Measurements from ENCODE around the gene AP5B1. TPM values are rescaled to one million over a fixed set of nuclear protein-coding genes. Genes with fewer than 3 reads are reported as not detected.

Gene AP5B1
- total and polyA plus RNA-seq, 4 donors = 8.6 to 35.5 (median 24.0) TPM

GRCh38 chr11:65785319-65786007 is 4.7 kb upstream of the AP5B1 start:
- Histone ChIP-seq H3K9ac (ENCODE audit: insufficient read depth in 1 of 2, low read length in 2 of 2) (no peak overlapping the region), H3K27ac (ENCODE audit: low read depth in 1 of 2, low read length in 1 of 2) (no peak overlapping the region), H3K36me3 (ENCODE audit: control insufficient read depth in 4 of 4, insufficient read depth in 4 of 4, low read length in 4 of 4) (no peaks in the 10 kb centered on the region), H3K9me3 (ENCODE audit: control insufficient read depth in 4 of 4, insufficient read depth in 3 of 4, low read length in 3 of 4) (peaks cover 0 to 2% (median 0%) of the 10 kb centered on the region in 4 donors), H3K4me1 (ENCODE audit: control insufficient read depth in 5 of 5, insufficient read depth in 5 of 5, low read length in 5 of 5) (peaks cover 0 to 15% (median 6%) of the 10 kb centered on the region in 5 donors), H3K27me3 (ENCODE audit: control insufficient read depth in 3 of 3, insufficient read depth in 3 of 3, low read length in 2 of 3) (peaks cover 0 to 38% (median 28%) of the 10 kb centered on the region in 3 donors), H3K4me3 (no peak overlapping the region)
- ATAC-seq (ENCODE audit: insufficient read depth, low FRiP score) (no peak), DNase-seq (no peak)
- 73 to 78% methylated on average over 8 of the region's 8 CpGs for WGBS, 2 donors
- no peak for TF ChIP-seq CTCF (IDR thresholded peaks at IDR 0.05; ENCODE audit: control extremely low read depth, extremely low read depth)

GRCh38 chr11:65782816-65783228 is 2.0 kb upstream of the AP5B1 start:
- TF ChIP-seq CTCF (IDR thresholded peaks at IDR 0.05; ENCODE audit: control extremely low read depth, extremely low read depth) = no peak
- no peak for ATAC-seq (ENCODE audit: insufficient read depth, low FRiP score)
- Histone ChIP-seq H3K9me3 (ENCODE audit: control insufficient read depth in 4 of 4, insufficient read depth in 3 of 4, low read length in 3 of 4) (peaks cover 0 to 2% (median 0%) of the 10 kb centered on the region in 4 donors), H3K27ac (ENCODE audit: low read depth in 1 of 2, low read length in 1 of 2) (no peak overlapping the region), H3K4me3 (no peak overlapping the region), H3K4me1 (ENCODE audit: control insufficient read depth in 5 of 5, insufficient read depth in 5 of 5, low read length in 5 of 5) (peaks cover 0 to 14% (median 6%) of the 10 kb centered on the region in 5 donors), H3K27me3 (ENCODE audit: control insufficient read depth in 3 of 3, insufficient read depth in 3 of 3, low read length in 2 of 3) (peaks cover 0 to 29% (median 16%) of the 10 kb centered on the region in 3 donors), H3K9ac (ENCODE audit: insufficient read depth in 1 of 2, low read length in 2 of 2) (no peak overlapping the region), H3K36me3 (ENCODE audit: control insufficient read depth in 4 of 4, insufficient read depth in 4 of 4, low read length in 4 of 4) (peaks cover 0 to 16% (median 0%) of the 10 kb centered on the region in 4 donors)
- DNase-seq = no peak
- WGBS, 2 donors = 82 to 88% methylated on average over 9 of the region's 9 CpGs

GRCh38 chr11:65781962-65782815 is 1.4 kb upstream of the AP5B1 start:
- Histone ChIP-seq H3K27ac (ENCODE audit: low read depth in 1 of 2, low read length in 1 of 2) (no peak overlapping the region), H3K9ac (ENCODE audit: insufficient read depth in 1 of 2, low read length in 2 of 2) (no peak overlapping the region), H3K27me3 (ENCODE audit: control insufficient read depth in 3 of 3, insufficient read depth in 3 of 3, low read length in 2 of 3) (peaks cover 0 to 26% (median 13%) of the 10 kb centered on the region in 3 donors), H3K9me3 (ENCODE audit: control insufficient read depth in 4 of 4, insufficient read depth in 3 of 4, low read length in 3 of 4) (peaks cover 0 to 2% (median 0%) of the 10 kb centered on the region in 4 donors), H3K4me3 (no peak overlapping the region), H3K36me3 (ENCODE audit: control insufficient read depth in 4 of 4, insufficient read depth in 4 of 4, low read length in 4 of 4) (peaks cover 0 to 22% (median 0%) of the 10 kb centered on the region in 4 donors), H3K4me1 (ENCODE audit: control insufficient read depth in 5 of 5, insufficient read depth in 5 of 5, low read length in 5 of 5) (peaks cover 0 to 11% (median 6%) of the 10 kb centered on the region in 5 donors)
- ATAC-seq (ENCODE audit: insufficient read depth, low FRiP score) (no peak), DNase-seq (no peak)
- 92 to 93% methylated on average over 13 of the region's 13 CpGs for WGBS, 2 donors
- no peak for TF ChIP-seq CTCF (IDR thresholded peaks at IDR 0.05; ENCODE audit: control extremely low read depth, extremely low read depth)
